ENCODE data around the gene KAT2B.
"Not testable (repeated sequence)": the region's sequence is repeated elsewhere in the genome, so short reads cannot be mapped to it uniquely, and the experiment has no call there.

KAT2B gene

GRCh38 chr3:20039765-20040547 is at the start of gene KAT2B:
KAT2B (plus strand) TSS chr3:20040446; CDS start chr3:20040478, 32 bp downstream.
- peak; percentile 84 for DNase-seq

- DNase-seq = no peak
Observed at GRCh38 chr3:19994796-19995195, 45.5 kb upstream of the KAT2B start.

- DNase-seq = no peak
Observed at GRCh38 chr3:19997502-19997901, 42.7 kb upstream of the KAT2B start.

GRCh38 chr3:20001932-20002331 is 38.3 kb upstream of the KAT2B start:
- no peak for DNase-seq

GRCh38 chr3:20007960-20008359 is 32.3 kb upstream of the KAT2B start:
- no peak for DNase-seq

GRCh38 chr3:20008646-20009045 is 31.6 kb upstream of the KAT2B start:
- no peak for DNase-seq

GRCh38 chr3:20012164-20012563 is 28.1 kb upstream of the KAT2B start, which contains the start of gene PP2D1:
PP2D1 (minus strand) TSS chr3:20012264; CDS start chr3:20012072, 192 bp downstream.
- no peak for DNase-seq

GRCh38 chr3:20013396-20013795 is 26.9 kb upstream of the KAT2B start:
- DNase-seq = no peak

GRCh38 chr3:20015525-20015924 is 24.7 kb upstream of the KAT2B start:
- no peak for DNase-seq

- not testable (repeated sequence) for DNase-seq
Observed at GRCh38 chr3:20016076-20016475, 24.2 kb upstream of the KAT2B start.

- no peak for DNase-seq
Observed at GRCh38 chr3:20022954-20023622, 17.2 kb upstream of the KAT2B start.

- DNase-seq = no peak
Observed at GRCh38 chr3:20023623-20024405, 16.4 kb upstream of the KAT2B start.

- no peak for DNase-seq
Observed at GRCh38 chr3:20027136-20027535, 13.1 kb upstream of the KAT2B start.

GRCh38 chr3:20028905-20029331 is 11.3 kb upstream of the KAT2B start:
- DNase-seq = no peak

GRCh38 chr3:20031939-20032338 is 8.3 kb upstream of the KAT2B start:
- DNase-seq = not testable (repeated sequence)

GRCh38 chr3:20035019-20035418 is 5.2 kb upstream of the KAT2B start:
- DNase-seq = no peak

- DNase-seq = no peak
Observed at GRCh38 chr3:20037255-20037996, 2.8 kb upstream of the KAT2B start.

GRCh38 chr3:20038699-20039465 is 1.4 kb upstream of the KAT2B start:
- DNase-seq = no peak

- DNase-seq = no peak
Observed at GRCh38 chr3:20039466-20039764, 831 bp upstream of the KAT2B start.

GRCh38 chr3:20040548-20041196 is 426 bp downstream of the KAT2B start:
- peak; percentile 63 for DNase-seq

- DNase-seq = peak; percentile 76
Observed at GRCh38 chr3:20041197-20041780, 1.0 kb downstream of the KAT2B start.
